ENCODE data around the gene CELF3.
A peak's percentile ranks its signal among the peaks of the same experiment; 100 is the strongest.
"Not testable (repeated sequence)": the region's sequence is repeated elsewhere in the genome, so short reads cannot be mapped to it uniquely, and the experiment has no call there.

Gene CELF3

GRCh38 chr1:151716771-151717631 lies at the start of gene CELF3:
TSS of gene CELF3 (minus strand) at chr1:151716803. CDS start at chr1:151716020, 783 bp downstream.
- DNase-seq: no peak

GRCh38 chr1:151763990-151764389 lies 47.4 kb upstream of the CELF3 start:
- no peak for DNase-seq

DNA sequence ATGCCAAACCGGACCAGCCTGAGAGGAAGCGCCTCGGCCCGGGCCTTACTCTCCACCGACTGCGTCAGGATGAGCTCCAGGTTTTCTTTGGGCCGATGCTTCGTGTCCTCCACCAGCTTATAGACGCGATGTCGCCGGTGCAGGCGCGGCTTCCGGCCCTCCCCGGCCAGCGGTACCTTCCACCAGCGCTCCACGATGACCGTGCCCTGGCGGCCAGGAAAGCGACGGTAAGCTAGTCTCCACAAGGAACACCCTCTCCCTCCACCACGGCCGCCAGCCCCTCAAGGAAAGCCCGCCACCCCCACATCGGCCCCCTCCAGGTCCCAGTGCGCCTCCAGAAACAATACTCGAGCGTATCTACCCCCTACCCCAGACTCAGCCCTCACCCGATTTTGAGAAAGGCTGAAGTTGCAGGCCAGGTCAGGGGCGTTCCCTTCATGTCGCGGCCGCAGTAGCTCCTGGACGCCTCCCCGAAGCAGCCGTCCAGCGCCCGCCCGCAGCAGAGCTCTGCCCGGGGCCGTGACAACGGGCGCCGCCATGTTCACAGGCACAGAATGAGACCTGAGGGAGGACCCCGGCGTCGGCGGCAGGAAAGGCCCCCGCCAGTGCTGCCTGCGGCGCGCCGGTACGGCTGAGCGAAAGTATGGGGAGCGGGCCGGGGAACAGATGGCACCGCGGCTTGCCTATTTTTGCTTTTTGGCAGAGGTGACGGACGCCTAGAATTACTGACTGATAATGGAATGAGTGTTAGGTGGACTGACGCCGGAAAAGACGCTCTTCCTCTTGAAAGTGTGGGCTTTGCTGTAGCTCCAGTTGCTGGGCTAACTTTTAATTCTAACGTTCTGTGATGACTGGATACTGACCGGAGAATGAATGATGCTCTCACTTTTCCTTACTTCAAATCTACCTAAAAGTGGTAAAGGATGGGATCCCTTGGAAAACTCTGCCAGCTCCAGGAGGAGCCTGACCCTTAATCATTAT lies 46.6 kb upstream of the CELF3 start, which contains the start of gene MRPL9:
Gene MRPL9, minus strand, starts transcription at position 556 of the 981 bp plus-strand sequence. Its CDS starts 17 bp downstream, at position 539.
- peak; percentile 67 to 77 (median 72) for DNase-seq

DNA sequence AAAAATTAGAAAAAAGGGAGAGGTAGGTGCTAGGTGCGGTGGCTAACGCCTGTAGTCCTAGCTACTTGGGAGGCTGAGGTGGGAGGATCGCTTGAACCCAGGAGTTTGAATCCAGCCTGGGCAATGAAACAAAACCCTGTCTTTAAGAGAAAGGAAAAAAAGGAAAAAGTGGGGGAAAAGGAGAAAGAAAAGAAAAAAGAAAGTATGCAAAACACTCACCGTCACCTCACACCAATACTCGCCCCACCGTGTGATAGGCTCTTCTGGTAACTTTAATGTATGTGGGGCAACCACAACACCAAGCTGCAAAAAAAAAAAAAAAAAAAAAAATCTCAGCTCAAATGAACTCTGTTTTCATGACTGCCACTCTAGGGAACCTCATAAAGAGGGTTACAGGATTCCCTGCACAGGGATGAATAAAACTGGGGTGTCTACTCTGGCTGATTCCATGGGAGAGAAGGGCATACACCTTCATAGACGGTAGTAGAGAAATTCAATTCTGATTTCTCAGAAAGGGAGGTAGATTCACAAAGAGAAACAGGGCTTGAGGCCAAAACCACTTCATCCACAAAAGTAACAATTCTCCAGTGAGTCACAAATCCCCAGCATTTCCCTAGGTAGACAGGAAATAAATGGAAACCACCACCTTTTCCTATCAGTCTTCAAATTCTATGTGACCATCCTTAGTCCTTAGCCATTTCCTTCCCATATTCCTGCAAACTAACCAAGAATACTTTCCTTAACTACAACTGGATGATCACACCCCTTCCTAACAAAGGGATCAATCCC lies 44.2 kb upstream of the CELF3 start:
- DNase-seq: no peak

DNA sequence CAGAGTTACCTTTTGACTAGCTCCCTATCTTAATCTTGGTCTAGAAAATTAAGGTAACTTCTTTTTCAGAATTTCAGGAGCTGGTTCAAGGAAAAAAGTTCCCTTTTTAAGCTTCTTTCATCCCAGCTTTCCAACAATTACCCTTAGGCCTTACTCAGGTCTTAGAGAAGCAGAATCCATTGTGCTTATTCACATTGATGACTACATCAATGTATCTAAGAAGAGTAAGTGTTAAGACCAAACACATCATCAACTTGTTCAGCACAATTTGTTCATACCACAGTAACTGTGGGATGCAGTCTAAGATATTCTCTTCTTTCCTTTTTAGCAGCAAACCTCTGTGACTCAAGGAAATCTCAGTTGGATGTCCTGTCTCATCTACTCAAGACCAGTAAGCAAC lies 42.6 kb upstream of the CELF3 start:
- DNase-seq: no peak

DNA sequence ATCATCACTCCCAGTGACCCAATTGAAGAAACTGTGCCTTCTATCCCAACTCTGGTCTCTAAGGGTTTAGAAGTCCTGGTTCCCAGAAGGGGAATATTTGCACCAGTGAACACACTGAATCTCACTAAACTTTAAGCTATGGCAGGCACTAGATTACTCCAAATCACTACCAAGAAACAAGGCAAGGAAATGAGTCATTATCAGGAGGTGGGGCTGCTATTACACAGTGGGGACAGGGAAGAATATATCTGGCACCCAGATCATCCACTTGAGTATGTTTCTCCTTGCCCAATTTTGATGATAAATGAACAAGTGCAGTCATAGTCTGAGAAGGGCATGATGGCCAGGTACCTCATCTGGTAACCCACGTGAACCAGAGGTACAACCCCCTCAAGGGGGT lies 39.7 kb upstream of the CELF3 start:
- no peak for DNase-seq

- no peak for DNase-seq
Observed at GRCh38 chr1:151741516-151741915, 24.9 kb upstream of the CELF3 start.

GRCh38 chr1:151739590-151740355 lies 23.2 kb upstream of the CELF3 start:
- no peak for DNase-seq

GRCh38 chr1:151737479-151737878 lies 20.9 kb upstream of the CELF3 start:
- DNase-seq: no peak

DNA sequence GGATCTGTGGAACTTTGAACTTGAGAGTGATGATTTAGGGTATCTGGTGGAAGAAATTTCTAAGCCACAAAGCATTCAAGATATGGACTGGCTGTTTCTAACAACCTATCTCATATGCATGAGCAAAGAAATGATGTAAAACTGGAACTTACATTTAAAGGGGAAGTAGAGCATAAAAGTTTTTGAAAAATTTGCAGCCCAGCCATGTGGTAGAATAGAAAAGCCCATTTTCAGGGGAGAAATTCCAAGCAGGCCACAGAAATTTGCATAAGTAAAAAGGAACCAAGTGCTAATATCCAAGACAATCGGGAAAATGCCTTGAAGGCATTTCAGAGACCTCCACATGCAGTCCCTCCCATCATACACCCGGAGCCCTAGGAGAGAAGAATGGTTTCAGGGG lies 20.4 kb upstream of the CELF3 start:
- DNase-seq: no peak

GRCh38 chr1:151733995-151734394 lies 17.4 kb upstream of the CELF3 start:
- DNase-seq: not testable (repeated sequence)

GRCh38 chr1:151733126-151733525 lies 16.5 kb upstream of the CELF3 start:
- no peak for DNase-seq

DNA sequence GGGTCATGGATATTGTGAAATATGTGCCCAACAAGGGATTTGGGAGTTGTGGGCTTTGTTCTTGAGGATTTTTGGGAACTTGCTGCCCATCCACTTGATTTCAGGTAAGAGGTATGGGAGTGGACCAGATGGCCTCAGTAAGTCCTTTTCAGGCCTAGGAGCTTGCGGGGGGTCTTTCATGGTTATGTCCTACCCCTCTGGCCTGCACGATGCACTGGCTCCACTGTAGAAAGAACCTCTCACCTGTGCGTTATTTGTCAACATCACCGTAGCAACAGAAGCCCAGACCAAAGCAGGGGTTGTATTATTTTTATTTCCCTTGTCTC lies 13.3 kb upstream of the CELF3 start:
- DNase-seq: no peak

DNA sequence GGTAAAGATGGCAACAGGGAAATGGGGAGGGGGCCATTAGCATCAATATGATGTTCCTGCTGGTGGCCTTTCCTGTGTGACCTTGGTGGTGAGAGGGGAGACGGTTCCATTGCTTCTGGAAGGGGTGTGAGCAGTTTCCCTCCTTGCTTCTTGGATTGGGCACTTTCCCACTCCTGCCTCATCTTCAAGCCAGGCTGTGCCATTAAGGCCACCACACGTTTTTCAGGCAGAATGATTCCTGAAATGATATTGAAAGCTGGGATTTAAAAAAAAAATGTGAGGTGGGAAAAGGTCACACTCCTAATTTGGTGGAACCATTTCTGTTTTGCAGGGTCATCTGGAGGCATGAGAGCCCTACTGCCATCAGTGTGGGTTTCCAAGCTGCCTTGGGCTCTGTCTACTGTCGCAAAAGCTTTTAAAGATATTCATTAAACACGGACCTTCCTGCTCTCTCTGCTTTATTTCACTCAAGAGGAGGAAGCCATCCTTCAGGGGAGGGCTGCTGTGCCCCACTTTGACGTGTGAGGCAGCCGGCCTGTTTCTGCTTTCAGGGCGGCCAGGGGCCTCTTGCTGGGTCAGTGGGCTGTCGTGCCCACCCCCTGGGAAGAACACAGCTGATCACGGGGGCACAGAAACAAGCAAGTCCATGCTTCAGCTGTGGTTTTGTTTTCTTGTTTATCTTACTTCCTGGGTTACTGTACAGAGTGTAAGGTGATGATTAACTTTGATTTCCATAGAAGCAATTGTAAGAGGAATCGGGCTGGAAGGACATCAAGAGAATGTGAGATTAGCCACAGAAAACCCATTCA lies 12.8 kb upstream of the CELF3 start:
- DNase-seq: no peak

GRCh38 chr1:151728151-151729054 lies 11.8 kb upstream of the CELF3 start:
- no peak for DNase-seq

- no peak for DNase-seq
Observed at GRCh38 chr1:151723726-151724370, 7.2 kb upstream of the CELF3 start.

GRCh38 chr1:151721788-151722510 lies 5.3 kb upstream of the CELF3 start:
- DNase-seq: no peak

DNA sequence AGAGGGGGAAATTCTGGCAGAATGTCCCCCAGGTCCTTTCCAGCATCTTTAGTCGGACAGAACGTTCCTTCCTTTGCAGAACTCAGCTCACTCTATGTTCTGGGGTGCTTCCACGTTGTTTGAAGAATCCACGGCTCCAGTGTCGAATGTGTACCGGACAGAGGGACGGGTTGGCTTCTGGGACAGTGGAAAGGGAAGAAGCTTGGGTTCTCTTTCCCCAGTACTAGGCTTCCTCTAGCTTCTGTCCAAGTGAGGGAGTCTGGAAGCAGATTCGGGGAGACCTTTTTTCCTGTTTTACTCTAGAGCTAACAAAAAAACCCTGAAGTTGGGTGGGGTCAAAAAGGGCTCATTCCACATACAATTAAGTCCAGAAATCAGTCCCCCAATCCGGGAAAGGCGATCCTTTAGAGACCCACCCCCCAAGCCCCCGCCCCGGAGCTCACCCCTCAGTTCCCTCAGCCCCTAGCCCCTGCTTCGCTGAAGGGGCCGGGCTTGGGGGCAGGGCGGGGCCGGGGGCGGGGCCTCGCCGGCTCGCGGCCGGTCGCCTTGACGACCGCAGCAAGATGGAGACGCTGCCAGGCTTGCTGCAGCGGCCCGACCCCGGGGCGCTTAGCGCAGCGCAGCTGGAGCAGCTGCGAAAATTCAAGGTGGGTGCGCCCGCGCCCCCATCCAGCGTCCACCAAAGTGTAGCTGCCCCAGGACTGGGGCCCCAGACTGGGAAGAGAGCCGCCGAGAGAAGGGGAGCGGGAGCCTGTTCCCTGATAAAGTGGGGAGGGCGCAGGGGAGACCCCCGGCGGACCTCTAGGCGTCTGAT lies 4.6 kb upstream of the CELF3 start, which contains the start of gene RIIAD1:
Gene RIIAD1, plus strand, starts transcription at position 549 of the 814 bp plus-strand sequence. Its CDS starts 15 bp downstream, at position 564.
- peak in 1 of 4 experiments; percentile 25 for DNase-seq

All from activated CD4-positive, CD25-positive, alpha-beta regulatory T cell (primary cell).